HepG2 (cell line): ENCODE data around the gene HIGD1C. TPM values are rescaled to one million over a fixed set of nuclear protein-coding genes. Genes with fewer than 3 reads are reported as not detected.

Source experiments
- ATAC-seq: fragments of 200-7000 bp; cut with Tn5 transposase; 3 replicates; pipeline ENCODE4 v1.9.1; 2020; ENCODE audit warnings: mild to moderate bottlenecking, moderate library complexity
- BruUV-seq: library from RNA; stranded (reverse); fragments of 400-500 nt; replicated peaks from 2 replicates; lab custom pipeline; 2021; lab: Mats Ljungman, UMichigan
- CTCF ChIA-PET: fragments of 300-600 bp; formaldehyde crosslinking; extraction: SDS; loops from one replicate; lab custom pipeline; 2021; ENCODE audit warnings: low total read pairs, inconsistent platforms, low intra/inter-chr PET ratio; lab: Yijun Ruan, JAX
- POLR2A ChIA-PET: fragments of 350-600 bp; sonication (Branson Sonifier 250); formaldehyde crosslinking; loops from one replicate; lab custom pipeline; 2020; ENCODE audit warnings: antibody characterized with exemption, inconsistent platforms; lab: Yijun Ruan, JAX
- DNase-seq: peaks from one replicate; pipeline ENCODE4 v3.0.0-alpha.2; 2015; ENCODE audit warnings: low spot score
- FAIRE-seq: peaks from 3 replicates; lab custom pipeline; 2011; peaks lifted over from hg19 to GRCh38; lab: Jason Lieb, UNC
- H2AFZ ChIP-seq: one replicate; pipeline ENCODE4 v1.6.1; 2011; ENCODE audit warnings: low read length, inconsistent platforms
- H3K27ac ChIP-seq: fragments of 300-600 bp; 3 replicates; pipeline ENCODE4 v1.8.0; 2011; ENCODE audit warnings: mixed run types, mild to moderate bottlenecking, mixed read lengths, low read length, inconsistent platforms; ENCODE audit not compliant: insufficient read depth; ENCODE audit errors: extremely low read length
- H3K27me3 ChIP-seq, 2 experiments: fragments of 200-600 bp in 1 of 2; 2 replicates in 1 of 2; 3 replicates in 1 of 2; pipeline versions ENCODE4 v1.6.0 to v1.8.0; 2011; ENCODE audit warnings: low read length in 2 of 2, mild to moderate bottlenecking in 2 of 2, moderate library complexity in 2 of 2, inconsistent platforms in 1 of 2; ENCODE audit not compliant: insufficient read depth in 2 of 2, control insufficient read depth in 1 of 2
- H3K36me3 ChIP-seq, 2 experiments: fragments of 200-600 bp in 1 of 2; replicated peaks in 1 of 2; 2 replicates in 1 of 2; 3 replicates in 1 of 2; pipeline versions ENCODE4 v1.5.1 to v1.8.0; 2011; ENCODE audit warnings: low read length in 2 of 2, inconsistent platforms in 1 of 2; ENCODE audit not compliant: insufficient read depth in 2 of 2, control insufficient read depth in 1 of 2
- H3K4me1 ChIP-seq: 2 replicates; pipeline ENCODE4 v1.5.1; 2012; ENCODE audit warnings: low read length, inconsistent platforms; ENCODE audit not compliant: insufficient read depth
- H3K4me2 ChIP-seq: 2 replicates; pipeline ENCODE4 v1.6.0; 2011; ENCODE audit warnings: low read depth, low read length, inconsistent platforms
- H3K4me3 ChIP-seq, 3 experiments: fragments of 200-600 bp in 1 of 3; sonication (generic), shearing (Covaris generic) in 1 of 3; replicated peaks in 1 of 3; 2 replicates each; pipeline ENCODE4 v1.5.1; 2011 to 2016; ENCODE audit warnings: low read length in 3 of 3, inconsistent platforms in 2 of 3, low read depth in 2 of 3, mild to moderate bottlenecking in 2 of 3, control low read depth in 1 of 3, mixed read lengths in 1 of 3; ENCODE audit not compliant: insufficient read depth in 1 of 3
- H3K79me2 ChIP-seq: one replicate; pipeline ENCODE4 v1.6.1; 2011; ENCODE audit warnings: low read length, inconsistent platforms; ENCODE audit not compliant: insufficient read depth
- H3K9ac ChIP-seq: 2 replicates; pipeline ENCODE4 v1.6.0; 2011; ENCODE audit warnings: mild to moderate bottlenecking, low read depth, low read length, inconsistent platforms; ENCODE audit not compliant: insufficient read depth
- H3K9me3 ChIP-seq: 2 replicates; pipeline ENCODE4 v1.5.1; 2012; ENCODE audit warnings: mild to moderate bottlenecking, low read length
- H4K20me1 ChIP-seq: 2 replicates; pipeline ENCODE4 v1.6.0; 2011; ENCODE audit warnings: inconsistent platforms, mild to moderate bottlenecking, low read length, moderate library complexity; ENCODE audit not compliant: insufficient read depth
- HES4 ChIP-seq: sonication (generic); formaldehyde crosslinking; IDR thresholded peaks from 2 replicates; pipeline ENCODE4 v1.9.0; 2021; ENCODE audit warnings: mild to moderate bottlenecking, missing genetic modification reagents, borderline replicate concordance
- MIXL1 ChIP-seq: IDR thresholded peaks from 2 replicates; pipeline ENCODE4 v1.6.1; 2016
- NCOA1 ChIP-seq: sonication (generic); formaldehyde crosslinking; IDR thresholded peaks from 2 replicates; pipeline ENCODE4 v1.9.0; 2021; ENCODE audit warnings: missing genetic modification reagents
- PRPF4 ChIP-seq: fragments of 200-400 bp; formaldehyde crosslinking; IDR thresholded peaks from 2 replicates; pipeline ENCODE4 v1.6.1; 2016; ENCODE audit warnings: low read length, low read depth; ENCODE audit not compliant: poor library complexity, severe bottlenecking
- STAG1 ChIP-seq: sonication (generic); formaldehyde crosslinking; IDR thresholded peaks from 2 replicates; pipeline ENCODE4 v1.4.0; 2020; ENCODE audit warnings: missing genetic modification reagents
- TEAD2 ChIP-seq: sonication (generic); formaldehyde crosslinking; IDR thresholded peaks from 2 replicates; pipeline ENCODE4 v1.9.0; 2021; ENCODE audit warnings: missing genetic modification reagents
- TEAD3 ChIP-seq: optimal IDR thresholded peaks from 2 replicates; pipeline ENCODE3; 2016; ENCODE audit warnings: borderline replicate concordance
- ZBTB42 ChIP-seq: sonication (generic); formaldehyde crosslinking; IDR thresholded peaks from 2 replicates; pipeline ENCODE4 v1.5.0; 2020; ENCODE audit warnings: mild to moderate bottlenecking, missing genetic modification reagents
- ZFYVE20 ChIP-seq: sonication (generic); formaldehyde crosslinking; IDR thresholded peaks from 2 replicates; pipeline ENCODE4 v1.8.0; 2023; ENCODE audit warnings: low read depth, mild to moderate bottlenecking, moderate library complexity, missing genetic modification reagents, borderline replicate concordance
- ZKSCAN5 ChIP-seq: sonication (generic); formaldehyde crosslinking; IDR thresholded peaks from 2 replicates; pipeline ENCODE4 v1.5.1; 2020; ENCODE audit warnings: mild to moderate bottlenecking, missing genetic modification reagents
- ZNF143 ChIP-seq: sonication (generic); formaldehyde crosslinking; IDR thresholded peaks from 2 replicates; pipeline ENCODE4 v1.4.0; 2020; ENCODE audit warnings: missing genetic modification reagents
- ZNF629 ChIP-seq: sonication (generic); formaldehyde crosslinking; conservative IDR thresholded peaks from 2 replicates; pipeline ENCODE4 v1.5.0; 2020; ENCODE audit warnings: missing genetic modification reagents
- ZSCAN30 ChIP-seq: sonication (generic); formaldehyde crosslinking; IDR thresholded peaks from 2 replicates; pipeline ENCODE4 v1.5.0; 2020; ENCODE audit warnings: mild to moderate bottlenecking, missing genetic modification reagents
- WGBS: methylation state at CpG from one replicate; pipeline ENCODE4 v1.1.6; 2017; ENCODE audit warnings: low lambda C conversion rate; 5-methylcytosine and 5-hydroxymethylcytosine counted together
- in situ Hi-C: cut with HindIII; loops from 2 replicates; pipeline ENCODE4 v1.10.0; 2017; ENCODE audit warnings: low pct_unique_long_range_greater_than_20kb; ENCODE audit not compliant: extremely low pct_ligation_motif_present
- intact Hi-C: fragments of 100-400 bp; cut with micrococcal nuclease; formaldehyde crosslinking; loops from one replicate; pipeline ENCODE4 v1.10.0; 2022; ENCODE audit not compliant: unreplicated experiment
- polyA plus RNA-seq, 8 experiments: library from polyadenylated mRNA; depleted of rRNA in 3 of 8; stranded (reverse) in 7 of 8; unstranded in 1 of 8; fragments of >200 nt; fragmentation: Illumina TruSeq in 4 of 8; extraction: Trizol in 4 of 8; gene quantifications; 2 replicates each; pipeline versions ENCODE4 v1.2.1 to v1.2.3, GENCODE V29; 2011 to 2016; ENCODE audit warnings: low read depth in 4 of 8, missing spikeins in 1 of 8, mixed read lengths in 1 of 8; ENCODE audit not compliant: insufficient read depth in 1 of 8
- total RNA-seq, 5 experiments: library from RNA; depleted of rRNA; stranded (reverse); fragments of >200 nt; fragmentation: Illumina TruSeq; extraction: Trizol; gene quantifications; 2 replicates each; pipeline ENCODE4 v1.2.3, GENCODE V29; 2016; ENCODE audit warnings: low read depth in 1 of 5
- TF ChIP-seq, protein P1 (sequence below): sonication (generic); formaldehyde crosslinking; IDR thresholded peaks from 2 replicates; pipeline ENCODE4 v1.8.1; 2023; ENCODE audit warnings: mild to moderate bottlenecking, inconsistent platforms, moderate library complexity, missing genetic modification reagents, borderline replicate concordance
- TF ChIP-seq, protein P2 (sequence below): sonication (generic); formaldehyde crosslinking; IDR thresholded peaks from 2 replicates; pipeline ENCODE4 v1.5.0; 2020; ENCODE audit warnings: mild to moderate bottlenecking, missing genetic modification reagents, moderate library complexity
- TF ChIP-seq, protein P3 (sequence below): sonication (generic); formaldehyde crosslinking; IDR thresholded peaks from 2 replicates; pipeline ENCODE4 v1.5.0; 2020; ENCODE audit warnings: mild to moderate bottlenecking, missing genetic modification reagents

Gene HIGD1C
- total and polyA plus RNA-seq, 2 of the 13 experiments (the other 11 are each of a cell fraction or from before 2014, with no cell fraction given): not detected

DNA sequence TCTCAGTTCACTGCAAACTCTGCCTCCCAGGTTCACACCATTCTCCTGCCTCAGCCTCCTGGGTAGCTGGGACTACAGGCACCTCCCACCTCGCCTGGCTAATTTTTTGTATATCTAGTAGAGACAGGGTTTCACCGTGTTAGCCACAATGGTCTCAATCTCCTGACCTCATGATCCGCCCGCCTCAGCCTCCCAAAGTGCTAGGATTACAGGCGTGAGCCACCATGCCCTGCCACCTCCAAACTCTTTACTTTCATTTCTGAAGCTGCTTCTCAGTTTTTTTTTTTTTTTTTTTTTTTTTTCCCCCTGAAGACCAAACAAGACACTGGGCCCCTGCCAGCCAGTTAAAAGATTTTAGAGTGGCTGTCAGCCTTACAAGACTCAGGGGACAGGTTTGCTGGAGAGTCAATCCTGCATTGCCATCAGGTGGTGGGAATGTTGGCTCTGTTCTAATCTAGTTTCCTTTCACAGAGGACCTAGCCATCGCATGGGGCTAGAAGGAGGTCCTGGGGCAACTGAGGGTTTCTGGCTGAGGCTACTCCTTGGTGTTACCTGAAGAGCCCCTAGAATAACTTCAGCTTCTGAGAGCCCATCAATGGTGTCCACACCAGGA is 37.4 kb upstream of the HIGD1C start:
- Histone ChIP-seq H3K27me3 (no peaks in the 10 kb centered on the region), H3K4me1 (peaks cover 6% of the 10 kb centered on the region; the same call in 1 of the 2 replicates), H3K27ac (no peak overlapping the region), H3K4me3 (no peak overlapping the region), H3K4me2 (peak overlapping the region; percentile 18; the same call in 1 of the 2 replicates), H2AFZ (no peak overlapping the region), H3K36me3 (no peaks in the 10 kb centered on the region), H3K79me2 (no peaks in the 10 kb centered on the region), H3K9me3 (peaks cover 37% of the 10 kb centered on the region), H3K9ac (no peak overlapping the region), H4K20me1 (no peaks in the 10 kb centered on the region)
- BruUV-seq: no TSS peak
- intact Hi-C loops (no loop called here), in situ Hi-C loops (no loop called here)
- peak; percentile 74 for ATAC-seq
- peak; percentile 94 for TF ChIP-seq TEAD3 (CRISPR knock-in tag)
- TF ChIP-seq, protein P1, sequence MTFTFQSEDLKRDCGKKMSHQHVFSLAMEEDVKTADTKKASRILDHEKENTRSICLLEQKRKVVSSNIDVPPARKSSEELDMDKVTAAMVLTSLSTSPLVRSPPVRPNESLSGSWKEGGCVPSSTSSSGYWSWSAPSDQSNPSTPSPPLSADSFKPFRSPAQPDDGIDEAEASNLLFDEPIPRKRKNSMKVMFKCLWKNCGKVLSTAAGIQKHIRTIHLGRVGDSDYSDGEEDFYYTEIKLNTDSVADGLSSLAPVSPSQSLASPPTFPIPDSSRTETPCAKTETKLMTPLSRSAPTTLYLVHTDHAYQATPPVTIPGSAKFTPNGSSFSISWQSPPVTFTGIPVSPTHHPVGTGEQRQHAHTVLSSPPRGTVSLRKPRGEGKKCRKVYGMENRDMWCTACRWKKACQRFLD (CRISPR knock-in tag): no peak
- TF ChIP-seq STAG1 (CRISPR knock-in tag): peak; percentile 62
- no peak for TF ChIP-seq NCOA1 (CRISPR knock-in tag)
- TF ChIP-seq PRPF4: no peak
- TF ChIP-seq, protein P2, sequence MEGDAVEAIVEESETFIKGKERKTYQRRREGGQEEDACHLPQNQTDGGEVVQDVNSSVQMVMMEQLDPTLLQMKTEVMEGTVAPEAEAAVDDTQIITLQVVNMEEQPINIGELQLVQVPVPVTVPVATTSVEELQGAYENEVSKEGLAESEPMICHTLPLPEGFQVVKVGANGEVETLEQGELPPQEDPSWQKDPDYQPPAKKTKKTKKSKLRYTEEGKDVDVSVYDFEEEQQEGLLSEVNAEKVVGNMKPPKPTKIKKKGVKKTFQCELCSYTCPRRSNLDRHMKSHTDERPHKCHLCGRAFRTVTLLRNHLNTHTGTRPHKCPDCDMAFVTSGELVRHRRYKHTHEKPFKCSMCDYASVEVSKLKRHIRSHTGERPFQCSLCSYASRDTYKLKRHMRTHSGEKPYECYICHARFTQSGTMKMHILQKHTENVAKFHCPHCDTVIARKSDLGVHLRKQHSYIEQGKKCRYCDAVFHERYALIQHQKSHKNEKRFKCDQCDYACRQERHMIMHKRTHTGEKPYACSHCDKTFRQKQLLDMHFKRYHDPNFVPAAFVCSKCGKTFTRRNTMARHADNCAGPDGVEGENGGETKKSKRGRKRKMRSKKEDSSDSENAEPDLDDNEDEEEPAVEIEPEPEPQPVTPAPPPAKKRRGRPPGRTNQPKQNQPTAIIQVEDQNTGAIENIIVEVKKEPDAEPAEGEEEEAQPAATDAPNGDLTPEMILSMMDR (CRISPR knock-in tag): peak; percentile 58
- TF ChIP-seq ZNF143: no peak
- TF ChIP-seq MIXL1 (CRISPR knock-in tag): no peak
- TF ChIP-seq, protein P3, sequence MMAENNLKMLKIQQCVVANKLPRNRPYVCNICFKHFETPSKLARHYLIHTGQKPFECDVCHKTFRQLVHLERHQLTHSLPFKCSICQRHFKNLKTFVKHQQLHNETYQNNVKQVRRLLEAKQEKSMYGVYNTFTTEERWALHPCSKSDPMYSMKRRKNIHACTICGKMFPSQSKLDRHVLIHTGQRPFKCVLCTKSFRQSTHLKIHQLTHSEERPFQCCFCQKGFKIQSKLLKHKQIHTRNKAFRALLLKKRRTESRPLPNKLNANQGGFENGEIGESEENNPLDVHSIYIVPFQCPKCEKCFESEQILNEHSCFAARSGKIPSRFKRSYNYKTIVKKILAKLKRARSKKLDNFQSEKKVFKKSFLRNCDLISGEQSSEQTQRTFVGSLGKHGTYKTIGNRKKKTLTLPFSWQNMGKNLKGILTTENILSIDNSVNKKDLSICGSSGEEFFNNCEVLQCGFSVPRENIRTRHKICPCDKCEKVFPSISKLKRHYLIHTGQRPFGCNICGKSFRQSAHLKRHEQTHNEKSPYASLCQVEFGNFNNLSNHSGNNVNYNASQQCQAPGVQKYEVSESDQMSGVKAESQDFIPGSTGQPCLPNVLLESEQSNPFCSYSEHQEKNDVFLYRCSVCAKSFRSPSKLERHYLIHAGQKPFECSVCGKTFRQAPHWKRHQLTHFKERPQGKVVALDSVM: no peak
- TF ChIP-seq TEAD2: no peak
- no peak for TF ChIP-seq ZBTB42 (CRISPR knock-in tag)
- TF ChIP-seq ZNF629 (CRISPR knock-in tag): no peak
- no peak for TF ChIP-seq ZSCAN30 (CRISPR knock-in tag)
- no peak for TF ChIP-seq ZKSCAN5 (CRISPR knock-in tag)
- TF ChIP-seq ZFYVE20 (CRISPR knock-in tag): no peak
- no peak for TF ChIP-seq HES4 (CRISPR knock-in tag)
- 62% methylated on average over 6 of the region's 6 CpGs for WGBS
- ChIA-PET POLR2A (no interaction called here), CTCF (no interaction called here)
- no peak for FAIRE-seq
- DNase-seq: no peak
